ENCODE measurements around the gene WBP2.

DNA sequence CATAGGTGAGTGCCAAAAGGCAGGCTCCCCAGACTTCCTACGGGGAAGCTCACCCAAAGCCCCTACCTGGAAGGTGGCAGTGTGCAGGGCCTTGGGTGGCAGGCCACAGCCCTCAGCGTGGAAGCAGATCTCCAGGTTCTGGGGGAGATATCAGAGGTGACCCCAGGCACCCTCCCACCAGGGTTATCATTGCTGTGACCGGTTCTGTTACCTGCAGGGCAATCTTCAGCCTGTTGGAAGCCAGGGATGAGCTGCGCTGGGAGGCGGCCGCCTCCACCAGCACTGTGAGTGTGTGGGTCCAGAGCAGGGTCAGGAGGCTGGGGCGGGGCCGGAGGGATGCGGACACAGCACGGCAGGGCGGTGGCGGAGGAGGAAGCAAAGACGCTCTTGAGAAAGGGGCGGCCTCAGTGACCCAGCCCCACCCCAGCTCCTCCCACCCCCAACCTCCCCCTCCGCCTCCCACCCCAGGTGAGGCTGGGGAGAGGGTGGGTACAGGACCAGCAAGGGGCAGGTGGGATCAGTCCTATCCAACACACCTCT is 24.0 kb downstream of the WBP2 start:
- TF ChIP-seq POLR2A (IDR thresholded peaks at IDR 0.05; ENCODE audit: borderline replicate concordance, extremely low read depth, insufficient read depth, insufficient read length) (no peak), CTCF (IDR thresholded peaks at IDR 0.05 in 2 of 3, conservative IDR thresholded peaks at IDR 0.05 in 1 of 3; ENCODE audit: borderline replicate concordance in 1 of 3, insufficient read depth in 1 of 3, low read depth in 2 of 3, low read length in 2 of 3) (no peak), SIN3A (IDR thresholded peaks at IDR 0.05; ENCODE audit: low read depth) (no peak), ZFX (IDR thresholded peaks at IDR 0.05) (no peak), EGR1 (IDR thresholded peaks at IDR 0.05; ENCODE audit: low read depth) (no peak)

All from HCT116 (cell line).